ENCODE results near the gene NRG3.

GRCh38 chr10:81917666-81918065 is 42.7 kb downstream of the NRG3 start:
- TF ChIP-seq CTCF (IDR thresholded peaks at IDR 0.05) (no peak), POLR2A (IDR thresholded peaks at IDR 0.05) (no peak)

All from prostate gland (tissue), 2 donors.